HG03025 (cell line): Measurements from ENCODE around the gene HACL1.
"Not testable (repeated sequence)": the region's sequence is repeated elsewhere in the genome, so short reads cannot be mapped to it uniquely, and the experiment has no call there.

Experiments
- ATAC-seq: cut with Tn5 transposase; IDR thresholded peaks from one replicate; pipeline ENCODE4 v1.9.1; 2021; ENCODE audit warnings: mild to moderate bottlenecking, moderate library complexity; ENCODE audit not compliant: unreplicated experiment, low FRiP score

Gene HACL1

DNA sequence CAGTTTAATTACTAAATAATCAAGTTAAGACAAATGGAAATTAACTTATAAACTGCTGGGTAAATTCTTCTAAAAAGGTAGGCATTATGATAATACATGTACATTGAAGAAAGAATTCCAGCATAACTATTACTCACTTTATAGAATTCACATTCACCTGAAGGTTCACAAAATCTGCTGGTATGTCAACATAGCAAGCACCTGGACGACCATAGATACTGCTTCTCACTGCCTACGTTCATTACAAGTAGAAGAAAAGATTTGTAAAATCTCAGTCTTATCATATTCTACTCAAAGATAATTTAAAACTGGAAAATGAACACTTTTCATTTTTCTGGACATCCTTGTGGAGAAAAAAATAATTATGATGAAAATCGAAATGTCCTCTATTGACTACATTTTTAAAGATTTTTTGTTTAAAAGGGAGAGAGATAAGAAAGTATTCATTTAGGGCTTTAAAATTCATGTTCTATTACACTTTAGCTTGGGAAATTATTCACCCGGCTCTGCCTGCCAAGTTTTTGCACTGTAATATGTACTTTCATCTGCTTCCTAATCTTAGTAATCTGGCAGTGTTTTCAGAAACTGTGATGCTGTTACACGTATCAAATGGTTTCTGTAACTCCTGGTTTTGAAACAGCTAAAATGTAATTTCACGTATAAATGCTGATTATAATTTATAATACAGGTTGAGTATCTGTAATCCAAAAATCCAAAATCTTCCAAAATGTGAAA lies 16.1 kb downstream of the HACL1 start:
- no peak for ATAC-seq

DNA sequence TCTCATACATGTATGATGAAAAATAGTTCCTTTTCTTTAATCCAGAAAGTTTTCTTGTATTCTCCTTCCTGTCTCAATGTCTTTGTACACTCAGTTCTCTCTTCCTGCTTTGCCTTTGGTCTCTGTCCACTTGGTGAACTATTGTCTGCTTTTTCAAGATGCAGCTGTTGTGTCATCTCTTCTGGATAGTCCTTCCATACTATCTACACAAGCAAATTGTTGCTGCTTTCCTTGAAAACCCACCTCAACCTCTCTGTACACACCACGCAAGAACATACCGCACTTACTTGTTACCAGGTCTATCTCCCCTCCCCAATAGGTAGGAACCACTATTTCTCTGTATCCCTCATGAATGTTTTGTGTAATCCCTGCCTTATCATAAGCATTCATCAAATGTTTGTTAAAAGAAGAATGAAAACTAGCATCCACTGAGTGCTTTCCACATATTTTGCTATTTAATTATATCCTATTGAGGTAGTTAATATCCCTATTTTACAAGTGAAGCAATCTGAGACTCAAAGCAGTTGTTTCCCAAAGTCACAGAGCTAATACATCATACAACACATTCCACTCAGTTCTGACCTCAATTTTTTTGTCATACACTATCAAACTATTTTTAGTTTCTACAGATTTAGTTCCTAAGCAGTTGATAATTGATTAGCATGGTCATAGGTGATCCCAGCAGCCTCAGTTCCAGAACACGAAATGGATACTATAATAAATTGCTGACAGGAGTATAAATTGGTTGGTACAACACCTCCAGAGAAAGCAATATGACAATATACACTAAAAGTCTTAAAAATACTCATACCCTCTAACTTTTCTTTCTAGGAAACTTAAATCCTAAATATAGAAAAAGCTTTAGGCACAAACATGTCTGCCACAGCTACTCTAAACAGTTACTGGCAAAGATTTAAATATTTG lies 19.6 kb downstream of the HACL1 start:
- no peak for ATAC-seq

DNA sequence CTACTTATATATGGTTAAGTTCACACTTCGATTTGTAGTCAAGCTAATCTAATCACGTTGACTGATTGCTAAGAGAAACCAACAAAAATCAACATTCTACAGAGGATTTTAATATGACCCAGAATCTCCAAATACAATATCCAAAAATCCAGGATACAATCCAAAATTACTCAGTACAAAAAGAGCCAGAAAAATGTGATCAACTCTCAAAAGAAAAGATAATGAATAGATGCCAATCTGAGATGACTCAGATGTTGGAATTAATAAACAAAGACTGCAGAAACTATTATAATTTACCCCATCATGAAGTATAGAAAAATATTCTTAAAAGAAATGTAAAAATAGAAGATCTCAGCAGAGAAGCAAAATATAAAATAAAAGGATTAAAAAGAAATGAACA lies 22.3 kb downstream of the HACL1 start:
- no peak for ATAC-seq

DNA sequence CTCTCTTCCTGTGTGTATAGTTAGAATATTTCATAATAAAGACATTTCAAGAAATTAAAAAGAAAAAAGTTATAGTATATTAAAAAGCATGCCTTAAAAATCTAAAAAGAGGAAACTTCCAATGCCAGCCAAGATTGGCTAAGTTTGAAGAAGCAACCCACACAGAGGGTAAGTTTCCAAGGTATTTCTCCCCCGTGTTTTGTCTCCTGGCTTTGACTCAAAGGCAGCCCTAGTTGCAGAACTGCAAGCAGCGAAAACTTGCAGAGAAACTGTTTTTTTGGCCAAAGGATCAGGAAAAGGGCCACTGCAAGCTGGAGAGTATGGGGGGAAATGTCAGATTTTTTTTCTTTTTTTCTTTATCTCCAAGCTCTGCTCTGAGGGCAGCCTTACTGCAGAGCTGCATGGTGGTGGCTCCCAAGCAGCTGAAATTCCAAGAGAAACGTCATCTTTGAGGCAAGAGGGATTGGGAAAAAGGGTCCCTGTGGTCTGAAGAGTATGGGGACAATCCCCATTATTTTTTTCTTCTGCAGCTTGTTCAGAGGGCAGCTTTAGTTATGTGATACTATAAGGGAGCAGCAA lies 23.0 kb downstream of the HACL1 start:
- no peak for ATAC-seq

DNA sequence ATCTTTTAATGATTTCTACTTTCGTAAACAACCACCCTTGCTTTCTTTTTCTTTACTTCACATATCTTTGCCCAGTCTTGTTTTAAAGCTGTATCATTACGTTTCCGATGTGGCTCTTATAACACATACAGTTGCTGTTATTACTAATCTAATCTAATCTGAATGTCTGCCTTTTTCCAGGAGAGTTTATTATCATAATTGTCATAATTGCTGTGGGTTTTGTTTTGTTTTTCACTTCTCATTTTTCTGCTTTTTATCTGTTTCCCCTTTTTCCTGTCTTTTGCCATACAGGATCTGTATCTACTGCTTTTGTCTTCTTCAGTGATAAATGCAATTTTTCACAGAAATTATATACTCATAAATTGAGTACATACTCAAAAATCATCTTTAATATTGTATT lies 24.9 kb downstream of the HACL1 start:
- no peak for ATAC-seq

DNA sequence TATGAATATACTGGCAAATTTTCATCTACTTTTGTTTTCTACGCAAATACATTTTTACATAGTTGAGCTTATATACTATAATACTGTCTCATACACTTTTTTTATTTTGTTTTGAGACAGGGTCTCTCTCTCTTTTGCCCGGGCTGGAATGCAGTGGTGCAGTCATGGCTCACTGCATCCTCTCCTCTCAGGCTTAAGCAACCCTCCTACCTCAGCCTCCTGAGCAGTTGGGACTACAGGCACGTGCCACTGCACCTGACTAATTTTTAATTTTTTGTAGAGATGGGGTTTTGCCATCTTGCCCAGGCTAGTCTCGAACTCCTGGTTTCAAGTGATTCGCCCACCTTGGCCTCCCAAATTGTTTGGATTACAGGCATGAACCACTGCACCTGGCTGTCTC lies 25.9 kb downstream of the HACL1 start:
- ATAC-seq = no peak

DNA sequence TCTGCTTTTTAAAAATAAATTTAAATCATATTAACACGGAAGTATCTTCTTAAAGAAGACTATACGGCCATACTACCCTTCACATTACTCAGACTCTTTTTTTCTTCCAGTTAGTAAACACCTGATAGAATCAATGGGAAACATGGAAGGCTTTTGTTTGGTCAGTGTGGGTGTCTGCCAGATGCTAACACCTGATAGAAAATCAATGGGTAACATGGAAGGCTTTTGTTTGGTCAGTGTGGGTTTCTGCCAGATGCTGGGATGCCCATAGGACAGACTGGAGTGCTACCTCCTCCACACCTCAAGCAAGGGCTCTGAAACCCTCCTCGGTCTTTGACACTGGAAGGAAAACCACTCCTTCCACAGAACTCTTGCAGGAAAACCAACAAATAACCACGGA lies 29.2 kb downstream of the HACL1 start:
- no peak for ATAC-seq

DNA sequence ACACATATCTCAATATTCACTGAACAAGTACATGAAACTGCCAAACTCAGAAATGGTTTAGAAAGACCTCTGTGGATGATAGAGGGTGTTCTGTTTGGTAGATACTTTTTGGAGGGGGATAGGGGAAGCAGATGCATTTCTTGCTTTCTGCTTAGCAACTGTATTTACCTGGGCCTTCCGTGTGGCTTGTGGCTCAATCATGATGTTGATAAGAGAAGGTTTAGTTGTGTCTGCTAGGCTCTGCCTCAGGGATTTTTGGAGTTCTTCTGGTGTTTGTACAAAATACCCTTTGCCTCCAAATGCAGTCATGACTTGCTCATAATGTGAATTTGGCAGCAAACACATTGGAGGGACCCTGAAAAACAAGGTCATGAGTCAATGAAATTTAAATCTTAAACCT lies 38.2 kb downstream of the HACL1 start:
- no peak for ATAC-seq

DNA sequence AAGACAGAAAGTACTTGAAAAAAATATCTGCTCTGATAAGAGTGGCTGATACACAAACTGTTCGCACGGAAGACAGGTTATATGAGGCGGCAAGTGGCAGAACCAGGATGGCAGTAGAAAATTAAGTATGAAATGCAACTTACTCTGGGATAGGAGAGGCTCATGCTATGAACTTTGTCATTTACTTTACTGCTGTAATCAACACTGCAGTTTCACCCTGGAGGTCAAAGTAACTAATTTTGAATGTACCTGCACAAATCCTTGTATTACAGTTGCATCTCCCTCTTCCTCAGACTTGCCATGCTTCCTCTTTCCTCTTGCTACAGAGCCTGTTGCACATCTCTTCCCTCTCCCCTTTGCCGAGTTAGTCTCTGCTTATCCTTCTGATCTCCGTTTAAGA lies 38.8 kb downstream of the HACL1 start:
- no peak for ATAC-seq

DNA sequence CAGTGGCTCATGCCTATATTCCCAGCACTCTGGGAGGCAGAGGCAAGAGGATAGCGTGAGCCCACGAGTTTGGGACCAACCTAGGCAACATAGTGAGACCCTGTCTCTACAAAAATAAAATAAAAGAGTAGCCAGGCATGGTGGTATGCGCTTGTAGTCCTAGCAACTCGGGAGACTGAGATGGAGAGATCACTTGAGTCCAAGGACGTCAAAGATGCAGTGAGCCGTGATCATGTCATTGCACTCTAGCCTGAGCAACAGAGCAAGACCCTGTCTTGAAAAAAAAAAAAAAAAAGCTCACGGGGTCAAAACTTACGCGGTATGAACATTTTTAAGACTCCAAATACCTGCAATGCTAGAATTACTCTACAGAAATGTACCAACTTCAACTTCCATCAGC lies 42.8 kb downstream of the HACL1 start:
- ATAC-seq = no peak

DNA sequence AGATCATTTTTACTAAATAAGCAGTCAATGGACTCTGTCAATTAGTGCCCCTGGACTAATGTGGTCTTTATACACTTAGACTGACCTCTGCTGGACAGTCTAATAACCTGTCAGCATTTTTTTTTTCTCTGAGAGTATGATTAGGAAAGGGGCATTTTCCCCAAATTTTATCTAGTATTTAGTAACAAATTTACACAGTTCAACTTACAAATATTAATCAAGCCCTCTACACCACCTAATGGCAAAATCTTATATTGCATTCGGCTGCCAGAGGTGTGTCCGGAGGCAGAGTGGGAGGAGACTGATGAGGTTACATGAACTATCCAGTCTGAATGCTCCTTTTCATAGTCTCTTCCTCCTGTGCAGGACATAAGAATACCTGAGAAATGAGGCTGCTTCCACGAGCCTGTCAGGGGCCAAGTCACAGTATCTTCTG lies 43.8 kb downstream of the HACL1 start:
- ATAC-seq = no peak

DNA sequence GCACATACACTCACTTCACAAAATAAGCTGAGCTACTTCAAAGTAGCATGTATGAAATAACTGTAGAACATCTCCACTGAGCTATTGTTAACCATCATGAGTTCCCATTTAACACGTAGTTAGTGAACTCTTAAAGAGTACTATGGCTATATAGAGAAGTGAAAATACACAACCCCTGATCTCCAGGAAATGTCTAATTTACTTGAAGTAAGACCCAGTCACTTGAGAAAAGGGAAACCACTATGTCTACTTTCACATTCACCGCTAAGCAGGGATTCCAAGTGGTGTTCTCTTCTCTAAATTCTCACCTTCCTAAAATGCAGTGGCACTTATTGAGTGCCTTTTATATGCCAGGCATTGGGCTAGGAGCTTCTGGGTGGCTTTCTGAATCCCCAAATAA lies 44.9 kb downstream of the HACL1 start:
- ATAC-seq = peak; percentile 87

DNA sequence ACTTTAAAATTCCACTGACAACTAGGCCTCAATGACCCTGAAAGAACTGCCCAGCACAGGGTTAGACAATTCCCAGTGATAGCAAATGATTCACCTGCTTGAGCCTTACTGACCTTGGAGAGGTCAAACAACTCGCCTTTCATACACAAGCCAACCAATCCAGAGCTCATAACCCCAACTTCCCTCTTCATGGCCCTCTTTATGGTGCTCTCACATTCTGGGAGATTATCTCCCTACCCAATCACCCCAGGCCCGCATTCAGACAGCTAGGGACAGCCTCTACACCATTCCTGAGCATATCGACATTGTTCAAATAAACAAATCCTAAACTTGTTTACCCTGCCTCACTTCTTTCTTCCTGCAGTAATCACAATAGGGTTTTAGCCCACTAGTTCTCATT lies 47.6 kb downstream of the HACL1 start:
- no peak for ATAC-seq

DNA sequence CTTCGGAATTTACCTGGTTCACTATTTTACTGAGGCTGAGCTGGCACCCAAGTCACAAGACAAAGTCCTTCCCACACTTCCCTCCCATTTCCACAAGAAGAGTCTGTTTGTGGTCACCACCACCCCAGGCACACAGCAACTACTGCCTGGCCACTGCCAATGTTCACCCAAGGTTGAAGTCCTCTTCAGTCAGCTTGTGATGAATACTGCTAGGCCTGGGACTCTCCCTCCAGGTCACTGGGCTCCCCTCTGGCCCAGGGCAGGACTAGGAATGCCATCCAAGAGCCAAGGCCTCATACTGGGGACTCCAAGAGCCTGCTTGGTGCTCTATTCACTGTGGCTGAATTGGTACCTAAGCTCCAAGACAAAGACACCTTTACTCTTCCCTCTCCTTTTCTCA lies 49.5 kb downstream of the HACL1 start:
- ATAC-seq = no peak

DNA sequence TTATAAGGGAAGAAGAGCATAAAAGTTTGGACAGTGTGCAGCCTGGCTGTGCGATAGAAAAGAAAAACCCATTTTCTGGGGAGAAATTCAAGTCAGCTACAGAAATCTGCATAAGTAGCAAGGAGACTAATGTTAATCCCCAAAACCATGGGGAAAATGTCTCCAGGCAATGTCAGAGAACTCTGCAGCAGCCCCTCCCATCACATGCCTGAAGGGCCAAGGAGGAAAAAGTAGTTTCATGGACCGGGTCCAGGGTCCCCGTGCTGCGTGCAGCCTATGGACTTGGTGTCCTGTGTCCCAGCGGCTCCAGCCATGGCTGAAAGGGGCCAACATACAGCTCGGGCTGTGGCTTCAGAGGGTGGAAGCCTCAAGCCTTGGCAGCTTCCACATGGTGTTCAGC lies 51.5 kb downstream of the HACL1 start:
- ATAC-seq = no peak

DNA sequence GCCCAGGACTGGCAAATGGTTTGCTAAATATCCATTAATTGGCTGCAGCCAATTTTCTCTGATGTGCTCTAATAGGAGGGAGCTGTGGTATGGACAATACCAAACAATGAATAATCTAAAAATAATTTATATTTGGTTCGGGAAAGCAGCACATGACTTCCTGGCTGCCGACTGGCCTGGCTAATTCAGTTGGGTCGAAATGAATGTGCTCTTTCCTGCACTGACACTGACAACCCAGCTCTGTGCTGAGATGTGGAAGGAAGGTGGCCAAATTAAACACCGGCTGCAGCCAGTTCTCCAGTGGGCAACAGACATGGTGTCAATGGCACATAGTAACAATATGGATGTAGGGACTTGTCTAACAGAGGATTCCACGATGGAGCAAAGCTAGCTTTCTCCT lies 58.8 kb downstream of the HACL1 start:
- ATAC-seq = no peak

DNA sequence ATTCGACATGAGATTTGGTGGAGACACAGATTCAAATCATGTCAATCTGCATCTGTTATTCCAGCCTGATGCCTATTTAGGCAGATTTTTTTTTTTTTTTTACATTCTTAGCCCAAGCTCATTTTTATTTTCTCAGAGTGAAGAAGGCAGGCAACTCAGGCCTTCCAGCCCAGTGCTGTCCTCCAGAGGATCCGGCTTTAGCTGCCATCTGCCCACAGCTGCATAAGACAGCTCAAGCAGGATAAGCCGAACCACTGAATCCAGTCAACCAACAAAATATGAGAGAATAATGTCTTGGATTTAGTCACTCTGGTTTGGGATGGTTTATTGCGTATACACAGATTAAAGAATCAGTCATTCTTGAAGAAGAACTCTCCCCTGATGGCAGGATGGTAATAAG lies 60.0 kb downstream of the HACL1 start:
- no peak for ATAC-seq

DNA sequence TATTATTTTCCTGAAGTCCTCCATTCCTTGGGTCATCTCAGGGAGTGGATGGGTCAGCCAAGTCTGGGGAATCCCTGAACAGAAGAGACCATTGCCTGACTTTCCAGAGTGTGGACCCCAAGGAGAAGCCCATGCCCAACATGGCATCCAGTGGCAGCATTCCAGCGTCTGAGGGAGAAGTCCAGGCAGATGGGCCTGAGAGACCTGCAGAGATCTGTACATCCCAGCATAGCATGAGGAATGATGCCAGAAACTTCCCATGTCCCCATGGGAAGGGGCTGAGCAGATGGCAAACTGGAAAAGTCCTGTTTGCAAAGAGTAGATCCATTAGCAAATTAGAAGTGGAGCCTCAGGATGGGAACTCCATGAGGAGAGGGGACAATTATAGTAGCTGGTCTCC lies 62.3 kb downstream of the HACL1 start:
- no peak for ATAC-seq

DNA sequence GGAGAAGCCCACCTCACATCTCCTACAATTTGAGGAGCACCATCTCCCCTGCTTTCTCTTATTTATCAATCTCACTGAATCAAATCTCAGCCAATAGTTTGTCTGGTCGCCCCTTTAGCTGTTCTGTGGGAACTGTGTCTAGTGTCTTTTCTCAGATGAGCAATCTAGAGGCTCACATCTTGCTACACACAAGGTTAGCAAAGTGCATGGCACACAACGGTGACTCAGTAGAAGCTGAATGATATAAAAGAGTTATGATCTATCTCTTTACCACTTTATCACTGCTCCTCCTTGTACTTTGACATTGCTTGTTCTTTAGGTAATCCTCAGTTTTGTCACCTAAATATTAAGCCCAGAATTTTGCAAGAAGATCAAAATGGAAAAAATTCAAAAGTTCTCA lies 63.0 kb downstream of the HACL1 start:
- ATAC-seq = no peak

DNA sequence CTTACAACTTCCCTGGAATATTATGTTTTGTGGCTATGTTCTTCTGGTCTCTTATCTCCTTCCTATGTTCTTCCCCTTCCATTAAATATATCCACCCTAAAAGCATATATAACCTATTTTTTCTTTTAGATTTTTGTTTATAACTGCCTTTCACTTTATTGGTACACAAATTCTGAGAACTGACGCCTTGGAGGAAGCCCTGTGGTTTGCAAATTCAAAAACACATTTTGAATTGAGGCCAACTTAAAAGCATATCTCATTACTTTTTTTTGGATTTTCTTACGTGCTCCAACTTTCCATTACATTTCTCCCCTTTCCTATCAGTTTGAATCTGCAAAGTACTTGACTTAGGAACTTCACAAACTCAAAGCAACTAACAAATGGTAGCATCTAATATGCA lies 64.5 kb downstream of the HACL1 start:
- no peak for ATAC-seq

DNA sequence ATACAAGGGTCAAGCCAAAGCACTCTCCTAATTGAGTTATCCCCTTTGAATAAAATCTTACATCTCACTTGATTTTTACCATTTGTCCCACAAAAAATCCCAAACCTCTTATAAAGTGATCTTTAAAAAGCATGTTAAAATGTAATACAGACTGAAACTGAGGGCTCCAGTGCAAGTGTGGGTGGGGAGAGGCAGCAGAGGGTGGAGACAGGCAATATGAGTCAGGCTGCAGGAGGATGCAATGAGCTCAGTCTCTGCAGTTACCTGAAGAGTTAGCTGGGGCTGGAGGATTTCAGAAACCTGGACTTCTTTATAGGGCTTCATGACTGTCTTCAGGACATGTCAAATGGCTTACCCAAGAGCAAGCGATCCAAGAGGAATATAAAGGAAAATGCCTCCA lies 65.6 kb downstream of the HACL1 start:
- no peak for ATAC-seq

DNA sequence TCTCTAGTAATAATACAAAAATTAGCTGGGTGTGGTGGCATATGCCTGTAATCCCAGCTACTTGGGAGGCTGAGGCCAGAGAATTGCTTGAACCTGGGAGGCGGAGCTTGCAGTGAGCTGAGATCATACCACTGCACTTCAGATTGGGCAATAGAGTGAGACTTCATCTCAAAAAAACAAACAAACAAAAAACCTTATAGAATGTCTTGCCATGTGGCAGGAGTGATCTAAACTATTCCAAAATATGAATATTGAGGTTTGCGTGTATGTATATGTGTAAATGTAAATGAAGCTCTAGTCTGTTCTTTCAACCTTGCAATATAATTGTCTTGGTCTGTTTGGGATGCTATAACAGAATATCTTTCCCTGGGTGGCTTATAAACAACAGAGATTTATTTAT lies 68.8 kb downstream of the HACL1 start:
- not testable (repeated sequence) for ATAC-seq
